SK-N-SH (cell line): ENCODE data around the gene TDP1.

ENCODE experiments used
- CTCF ChIP-seq: fragments of 200-600 bp; sonication (generic); IDR thresholded peaks from 2 replicates; pipeline ENCODE4 v1.6.1; 2017; ENCODE audit warnings: antibody characterized with exemption, mild to moderate bottlenecking, moderate library complexity
- FOXJ3 ChIP-seq: sonication (generic); formaldehyde crosslinking; IDR thresholded peaks from 2 replicates; pipeline ENCODE4 v1.5.1; 2020; ENCODE audit warnings: mild to moderate bottlenecking, missing genetic modification reagents
- ZBTB33 ChIP-seq: IDR thresholded peaks from 2 replicates; pipeline ENCODE4 v1.4.0; 2012; ENCODE audit warnings: low read depth, borderline replicate concordance

GRCh38 chr14:89987161-89987475 is 31.4 kb downstream of the TDP1 start:
- TF ChIP-seq ZBTB33: no peak
- TF ChIP-seq FOXJ3: no peak
- no peak for TF ChIP-seq CTCF
